Measurements from ENCODE around the gene ECSIT.

The ECSIT gene

GRCh38 chr19:11499220-11499726, 29.7 kb downstream of the ECSIT start:
- DNase-seq (ENCODE audit: low read depth in 1 of 2, low spot score in 1 of 2): no peak

DNA sequence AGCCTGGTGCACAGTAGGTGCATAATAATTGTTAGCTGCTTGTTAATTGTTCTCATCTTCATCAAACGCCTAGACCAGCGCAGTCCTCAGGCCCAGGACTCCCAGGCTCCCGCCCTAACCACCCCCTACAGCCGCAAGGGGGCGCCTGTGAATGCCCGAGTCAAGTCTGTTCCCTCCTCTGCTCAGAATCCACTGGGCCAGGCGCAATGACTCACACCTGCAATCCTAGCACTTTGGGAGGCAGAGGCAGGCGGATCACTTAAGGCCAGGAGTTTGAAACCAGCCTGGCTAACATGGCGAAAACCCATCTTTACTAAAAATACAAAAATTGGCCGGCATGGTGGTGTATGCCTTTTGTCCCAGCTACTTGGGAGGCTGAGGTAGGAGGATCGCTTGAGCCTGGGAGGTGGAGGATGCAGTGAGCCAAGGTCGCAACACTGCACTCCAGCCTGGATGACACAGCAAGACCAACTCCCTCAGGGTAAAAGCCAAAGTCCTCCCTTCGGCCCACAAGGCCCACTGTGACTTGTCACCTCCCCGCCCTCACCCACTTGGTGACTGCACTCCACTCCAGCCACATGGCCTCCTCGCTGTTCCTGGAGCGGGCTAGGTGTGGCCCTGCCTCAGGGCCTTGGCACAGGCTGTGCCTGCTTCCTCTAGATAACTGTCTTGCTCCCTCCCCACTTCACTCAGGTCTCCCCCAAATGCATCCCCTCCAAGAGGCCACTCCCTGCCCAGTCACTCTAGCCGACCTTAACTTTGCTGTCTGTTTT, 32.4 kb downstream of the ECSIT start:
- Histone ChIP-seq H3K4me3 (replicated peaks; ENCODE audit: insufficient read depth, low read length) (no peak overlapping the region), H3K27ac (replicated peaks) (no peak overlapping the region), H3K27me3 (ENCODE audit: insufficient read depth, poor library complexity, severe bottlenecking) (no peaks in the 10 kb centered on the region)
- no peak for TF ChIP-seq GABPA (IDR thresholded peaks at IDR 0.05; ENCODE audit: low read depth)
- TF ChIP-seq, protein P1, sequence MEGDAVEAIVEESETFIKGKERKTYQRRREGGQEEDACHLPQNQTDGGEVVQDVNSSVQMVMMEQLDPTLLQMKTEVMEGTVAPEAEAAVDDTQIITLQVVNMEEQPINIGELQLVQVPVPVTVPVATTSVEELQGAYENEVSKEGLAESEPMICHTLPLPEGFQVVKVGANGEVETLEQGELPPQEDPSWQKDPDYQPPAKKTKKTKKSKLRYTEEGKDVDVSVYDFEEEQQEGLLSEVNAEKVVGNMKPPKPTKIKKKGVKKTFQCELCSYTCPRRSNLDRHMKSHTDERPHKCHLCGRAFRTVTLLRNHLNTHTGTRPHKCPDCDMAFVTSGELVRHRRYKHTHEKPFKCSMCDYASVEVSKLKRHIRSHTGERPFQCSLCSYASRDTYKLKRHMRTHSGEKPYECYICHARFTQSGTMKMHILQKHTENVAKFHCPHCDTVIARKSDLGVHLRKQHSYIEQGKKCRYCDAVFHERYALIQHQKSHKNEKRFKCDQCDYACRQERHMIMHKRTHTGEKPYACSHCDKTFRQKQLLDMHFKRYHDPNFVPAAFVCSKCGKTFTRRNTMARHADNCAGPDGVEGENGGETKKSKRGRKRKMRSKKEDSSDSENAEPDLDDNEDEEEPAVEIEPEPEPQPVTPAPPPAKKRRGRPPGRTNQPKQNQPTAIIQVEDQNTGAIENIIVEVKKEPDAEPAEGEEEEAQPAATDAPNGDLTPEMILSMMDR (IDR thresholded peaks at IDR 0.05; ENCODE audit: insufficient read depth, low read length): peak; percentile 66
- no peak for TF ChIP-seq REST (IDR thresholded peaks at IDR 0.05; ENCODE audit: insufficient replicate concordance, low read depth)
- no peak for TF ChIP-seq SPI1 (IDR thresholded peaks at IDR 0.05; ENCODE audit: borderline replicate concordance, low read depth)
- no peak for TF ChIP-seq POLR2AphosphoS5 (IDR thresholded peaks at IDR 0.05; ENCODE audit: low read depth)
- DNase-seq (ENCODE audit: low read depth in 1 of 2, low spot score in 1 of 2): peak; percentile 47 to 72

More at GRCh38 chr19:11499220-11499726, 29.7 kb downstream of the ECSIT start:
- TF ChIP-seq, protein P1 (IDR thresholded peaks at IDR 0.05; ENCODE audit: insufficient read depth, low read length): no peak
- TF ChIP-seq POLR2AphosphoS5 (IDR thresholded peaks at IDR 0.05; ENCODE audit: low read depth) (no peak), REST (IDR thresholded peaks at IDR 0.05; ENCODE audit: insufficient replicate concordance, low read depth) (no peak), SPI1 (IDR thresholded peaks at IDR 0.05; ENCODE audit: borderline replicate concordance, low read depth) (no peak), GABPA (IDR thresholded peaks at IDR 0.05; ENCODE audit: low read depth) (no peak)
- no peaks in the 10 kb centered on the region for H3K27me3 ChIP-seq (ENCODE audit: insufficient read depth, poor library complexity, severe bottlenecking)
- H3K27ac ChIP-seq (replicated peaks): no peak overlapping the region
- no peak overlapping the region for H3K4me3 ChIP-seq (replicated peaks; ENCODE audit: insufficient read depth, low read length)

DNA sequence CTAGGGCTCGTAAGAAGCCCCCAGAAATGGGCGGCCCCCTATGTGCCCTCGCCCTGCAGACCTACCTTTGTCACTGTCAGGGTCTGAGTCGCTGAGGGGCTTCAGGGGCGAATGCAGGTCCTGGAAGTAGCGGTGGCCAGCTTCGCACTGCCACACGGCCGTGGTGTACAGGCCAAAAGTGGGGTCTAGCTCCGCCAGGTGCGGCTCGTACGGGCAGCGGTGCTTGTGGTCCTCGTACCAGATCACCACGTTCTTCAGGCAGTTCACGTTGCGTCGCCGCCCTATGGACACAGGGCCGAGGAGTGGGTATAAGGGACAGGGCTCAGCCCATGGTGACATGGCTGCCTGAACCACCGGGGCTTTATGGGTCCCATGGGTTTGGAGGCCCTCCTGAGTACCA, 33.0 kb downstream of the ECSIT start:
- Histone ChIP-seq H3K27ac (replicated peaks) (no peak overlapping the region), H3K27me3 (ENCODE audit: insufficient read depth, poor library complexity, severe bottlenecking) (no peaks in the 10 kb centered on the region), H3K4me3 (replicated peaks; ENCODE audit: insufficient read depth, low read length) (no peak overlapping the region)
- DNase-seq (ENCODE audit: low read depth in 1 of 2, low spot score in 1 of 2): no peak
- no peak for TF ChIP-seq SPI1 (IDR thresholded peaks at IDR 0.05; ENCODE audit: borderline replicate concordance, low read depth)
- TF ChIP-seq GABPA (IDR thresholded peaks at IDR 0.05; ENCODE audit: low read depth): no peak
- TF ChIP-seq, protein P1 (IDR thresholded peaks at IDR 0.05; ENCODE audit: insufficient read depth, low read length): no peak
